WERI-Rb-1 (cell line): ENCODE data around the gene CEP85.
A peak's percentile ranks its signal among the peaks of the same experiment; 100 is the strongest.
"Not testable (repeated sequence)": the region's sequence is repeated elsewhere in the genome, so short reads cannot be mapped to it uniquely, and the experiment has no call there.

Source experiments
- DNase-seq: peaks from one replicate; pipeline ENCODE4 v3.0.0-alpha.2; 2020
- H3K27ac ChIP-seq: fragments of 250-450 bp; sonication (Bioruptor Pico); 2 replicates; pipeline ENCODE4 v1.5.1; 2020; ENCODE audit warnings: mild to moderate bottlenecking, moderate library complexity
- H3K27me3 ChIP-seq: fragments of 250-450 bp; sonication (Bioruptor Pico); 2 replicates; pipeline ENCODE4 v1.5.1; 2021; ENCODE audit warnings: mild to moderate bottlenecking, low read depth, moderate library complexity; ENCODE audit not compliant: insufficient read depth, severe bottlenecking
- H3K36me3 ChIP-seq: fragments of 250-450 bp; sonication (Bioruptor Pico); 2 replicates; pipeline ENCODE4 v1.5.1; 2020; ENCODE audit warnings: mild to moderate bottlenecking, moderate library complexity
- H3K4me3 ChIP-seq: 2 replicates; pipeline ENCODE4 v1.5.1; 2011; ENCODE audit warnings: low read depth, mild to moderate bottlenecking, control low read depth, low read length
- H3K9me3 ChIP-seq: fragments of 250-450 bp; sonication (Bioruptor Pico); 2 replicates; pipeline ENCODE4 v1.5.1; 2021; ENCODE audit warnings: mild to moderate bottlenecking, moderate library complexity; ENCODE audit not compliant: severe bottlenecking
- CTCF ChIP-seq: IDR thresholded peaks from 2 replicates; pipeline ENCODE4 v1.5.1; 2011; ENCODE audit warnings: low read depth, mild to moderate bottlenecking, control low read depth, inconsistent platforms, low read length

CEP85 gene

DNA sequence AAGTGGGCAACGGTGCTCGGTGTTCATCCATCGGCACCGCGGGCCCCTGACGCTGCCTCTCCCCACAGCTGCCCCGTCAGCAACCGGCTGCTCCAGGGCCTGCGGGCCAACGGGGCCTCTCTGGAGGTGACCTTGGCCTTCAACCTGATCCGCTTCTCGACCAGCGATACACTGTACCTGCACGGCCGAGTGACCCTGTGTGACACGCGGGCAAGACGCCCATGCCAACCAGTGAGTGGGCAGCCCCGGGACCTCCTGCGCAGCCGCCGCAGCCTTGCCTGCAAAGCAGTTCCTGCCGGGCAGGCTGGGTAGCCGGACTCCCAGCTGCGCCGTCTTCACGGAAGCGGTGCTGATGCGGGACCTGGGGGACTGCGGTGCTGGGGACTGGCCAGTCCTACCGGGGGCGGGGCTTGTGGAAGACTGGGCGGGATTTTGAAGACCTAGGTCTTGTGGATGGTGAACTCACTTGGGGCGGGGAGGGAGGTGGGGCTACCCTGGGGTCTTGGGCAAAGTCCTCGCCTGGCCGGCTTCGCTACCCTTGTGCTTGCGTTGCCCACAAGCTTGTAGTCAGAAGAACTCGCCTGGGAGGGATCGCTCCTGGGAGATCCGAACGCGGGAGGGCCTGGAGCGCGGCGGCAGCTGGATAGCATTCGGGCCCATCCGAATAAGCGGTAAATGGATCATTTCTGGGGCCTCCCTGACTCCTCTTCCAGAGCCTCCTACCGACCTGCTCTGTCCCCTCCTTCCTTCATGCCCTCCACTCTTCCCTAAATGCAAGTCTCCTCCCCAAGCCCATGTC, 8.8 kb upstream of the CEP85 start:
- Histone ChIP-seq H3K9me3 (no peaks in the 10 kb centered on the region), H3K27me3 (no peaks in the 10 kb centered on the region), H3K4me3 (no peak overlapping the region), H3K36me3 (no peaks in the 10 kb centered on the region), H3K27ac (no peak overlapping the region)
- no peak for TF ChIP-seq CTCF
- no peak for DNase-seq

GRCh38 chr1:26230682-26231081, 3.3 kb upstream of the CEP85 start:
- not testable (repeated sequence) for H3K9me3 ChIP-seq, DNase-seq, H3K36me3 ChIP-seq, H3K27me3 ChIP-seq, H3K27ac ChIP-seq, H3K4me3 ChIP-seq

DNA sequence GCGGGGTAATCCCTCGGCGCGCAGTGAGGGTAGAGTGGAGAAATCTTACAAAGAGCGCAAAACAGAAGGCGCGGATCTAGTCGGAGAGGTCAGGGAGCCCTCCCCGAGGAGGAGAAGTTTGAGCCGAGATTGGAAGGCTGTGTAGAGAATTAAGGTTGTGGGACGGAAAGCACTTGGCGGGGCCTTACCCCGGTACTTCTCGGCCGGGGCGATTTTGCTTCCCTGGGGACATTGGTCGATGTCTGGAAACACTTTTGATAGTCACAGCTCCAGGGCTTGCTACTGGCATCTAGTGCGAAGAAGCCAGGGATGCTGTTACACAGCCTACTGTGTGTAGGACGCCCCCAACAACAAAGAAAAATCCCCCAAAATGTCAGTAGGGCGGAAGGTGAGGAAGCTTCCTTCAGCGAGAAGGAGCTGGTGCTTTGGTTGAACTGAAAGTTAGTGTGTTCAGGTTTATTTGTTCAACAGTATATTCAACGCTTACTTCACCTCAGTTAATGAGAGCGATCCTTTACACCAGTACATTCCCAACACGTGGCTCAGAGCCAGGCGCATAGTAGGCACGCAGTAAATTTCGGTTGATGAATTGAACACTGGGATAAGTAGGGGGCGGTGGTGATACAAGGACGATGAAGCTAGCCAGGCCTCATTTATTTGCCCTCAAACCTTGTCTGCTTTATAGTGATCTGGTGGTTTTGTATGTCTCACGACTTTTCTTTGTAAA, 807 bp downstream of the CEP85 start:
- H3K9me3 ChIP-seq, result no peaks in the 10 kb centered on the region
- DNase-seq, result no peak
- peak overlapping the region; percentile 74 for H3K4me3 ChIP-seq
- H3K27me3 ChIP-seq, result no peaks in the 10 kb centered on the region
- H3K27ac ChIP-seq, result peak overlapping the region; percentile 93
- peaks cover 30% of the 10 kb centered on the region for H3K36me3 ChIP-seq
- no peak for TF ChIP-seq CTCF

GRCh38 chr1:26237230-26237966, 3.4 kb downstream of the CEP85 start:
- no peak for TF ChIP-seq CTCF
- Histone ChIP-seq H3K36me3 (peaks cover 53% of the 10 kb centered on the region), H3K4me3 (no peak overlapping the region), H3K27ac (no peak overlapping the region), H3K27me3 (no peaks in the 10 kb centered on the region), H3K9me3 (no peaks in the 10 kb centered on the region)
- no peak for DNase-seq

DNA sequence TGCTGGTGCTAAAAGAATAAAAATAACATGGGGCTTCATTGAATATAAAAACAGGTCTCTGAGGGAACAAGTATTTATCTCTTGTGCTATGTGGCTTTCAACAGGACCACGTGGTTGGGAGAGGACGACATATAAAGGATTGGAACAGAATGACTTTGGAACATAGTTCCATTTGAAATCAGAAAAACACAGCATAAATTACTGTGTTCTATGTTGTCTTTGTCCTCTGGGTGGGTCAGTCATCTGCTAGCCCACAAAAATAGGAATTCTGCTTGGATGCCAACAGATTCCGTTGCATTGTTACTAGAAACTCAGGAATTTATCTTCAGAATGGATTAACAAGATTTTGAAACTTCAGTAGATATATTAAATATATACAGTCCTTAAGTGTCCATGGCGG, 5.9 kb downstream of the CEP85 start:
- DNase-seq, result no peak
- Histone ChIP-seq H3K9me3 (no peaks in the 10 kb centered on the region), H3K4me3 (no peak overlapping the region), H3K27me3 (no peaks in the 10 kb centered on the region), H3K36me3 (peaks cover 71% of the 10 kb centered on the region), H3K27ac (no peak overlapping the region)
- TF ChIP-seq CTCF, result no peak

DNA sequence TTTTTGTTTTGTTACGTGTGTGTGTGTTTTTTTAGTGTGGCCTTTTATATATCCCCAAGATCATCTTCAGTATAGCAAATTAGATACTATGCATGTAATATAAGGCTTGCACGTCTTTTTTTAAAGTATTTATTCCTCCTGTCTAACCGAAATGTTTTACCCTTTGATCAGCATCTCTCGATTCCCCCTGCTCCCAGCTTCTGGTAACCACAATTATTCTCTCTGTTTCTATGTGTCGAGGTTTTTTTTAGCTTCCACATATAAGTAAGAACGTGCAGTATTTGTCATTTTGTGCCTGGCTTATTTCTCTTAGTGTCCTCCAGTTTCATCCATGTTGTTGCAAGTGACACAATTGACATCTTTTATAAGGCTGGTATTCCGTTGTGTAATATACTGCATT, 18.7 kb downstream of the CEP85 start:
- H3K27ac ChIP-seq, result no peak overlapping the region
- H3K9me3 ChIP-seq, result no peaks in the 10 kb centered on the region
- no peak for TF ChIP-seq CTCF
- H3K36me3 ChIP-seq, result peaks cover 79% of the 10 kb centered on the region
- H3K4me3 ChIP-seq, result no peak overlapping the region
- no peak for DNase-seq
- H3K27me3 ChIP-seq, result no peaks in the 10 kb centered on the region
